A673 (cell line): ENCODE measurements around the gene UAP1. TPM values are rescaled to one million over a fixed set of nuclear protein-coding genes. Genes with fewer than 3 reads are reported as not detected.

Source experiments
- BruUV-seq: library from RNA; stranded (reverse); fragments of 400-500 nt; replicated peaks from 2 replicates; lab custom pipeline; 2021; lab: Mats Ljungman, UMichigan
- CTCF ChIA-PET: fragments of 300-600 bp; sonication (Branson Sonifier 250); formaldehyde crosslinking; loops from one replicate; lab custom pipeline; 2022; ENCODE audit warnings: antibody characterized with exemption; lab: Charles Lee
- POLR2A ChIA-PET: fragments of 300-600 bp; sonication (Branson Sonifier 250); formaldehyde crosslinking; loops from one replicate; lab custom pipeline; 2022; ENCODE audit warnings: antibody characterized with exemption; ENCODE audit not compliant: low non-redundant PET; lab: Charles Lee
- DNase-seq: peaks from one replicate; pipeline ENCODE4 v3.0.0-alpha.2; 2015; ENCODE audit warnings: low spot score
- H3K27ac ChIP-seq: fragments of 200-600 bp; sonication (generic); 2 replicates; pipeline ENCODE4 v1.5.1; 2016; ENCODE audit warnings: mixed run types, low read depth, mild to moderate bottlenecking, mixed read lengths, antibody characterized with exemption, low read length; ENCODE audit not compliant: poor library complexity, severe bottlenecking
- H3K27me3 ChIP-seq: fragments of 200-600 bp; sonication (generic); replicated peaks from 2 replicates; pipeline ENCODE4 v1.6.1; 2017; ENCODE audit warnings: mixed run types, low read depth, mild to moderate bottlenecking, mixed read lengths, antibody characterized with exemption, low read length; ENCODE audit not compliant: insufficient read depth, poor library complexity
- H3K36me3 ChIP-seq: fragments of 200-600 bp; sonication (generic); 2 replicates; pipeline ENCODE4 v1.6.1; 2016; ENCODE audit warnings: mixed run types, mild to moderate bottlenecking, mixed read lengths, antibody characterized with exemption, low read length; ENCODE audit not compliant: insufficient read depth, poor library complexity, severe bottlenecking
- H3K4me1 ChIP-seq: fragments of 200-600 bp; sonication (generic); 2 replicates; pipeline ENCODE4 v1.6.1; 2017; ENCODE audit warnings: mixed run types, mild to moderate bottlenecking, mixed read lengths, antibody characterized with exemption, low read length; ENCODE audit not compliant: insufficient read depth, poor library complexity, severe bottlenecking
- H3K4me3 ChIP-seq: fragments of 200-600 bp; sonication (generic); 2 replicates; pipeline ENCODE4 v1.5.1; 2016; ENCODE audit warnings: low read depth, mixed run types, mild to moderate bottlenecking, mixed read lengths, low read length; ENCODE audit not compliant: poor library complexity, severe bottlenecking
- H3K9me3 ChIP-seq: fragments of 200-600 bp; sonication (generic); 2 replicates; pipeline ENCODE4 v1.6.1; 2016; ENCODE audit warnings: mixed run types, low read depth, mild to moderate bottlenecking, mixed read lengths, antibody characterized with exemption, low read length; ENCODE audit not compliant: poor library complexity, severe bottlenecking
- EZH2 ChIP-seq: fragments of 200-600 bp; sonication (generic); IDR thresholded peaks from 2 replicates; pipeline ENCODE4 v1.6.1; 2017; ENCODE audit warnings: borderline replicate concordance, low read depth, mild to moderate bottlenecking, mixed read lengths, antibody characterized with exemption, low read length; ENCODE audit not compliant: poor library complexity, severe bottlenecking
- intact Hi-C: fragments of 100-400 bp; cut with micrococcal nuclease; formaldehyde crosslinking; loops from one replicate; pipeline ENCODE4 v1.10.0; 2022; ENCODE audit not compliant: unreplicated experiment
- total RNA-seq: library from RNA; stranded (reverse); gene quantifications from 2 replicates; pipeline ENCODE4 v1.2.3, GENCODE V29; 2021
- TF ChIP-seq, protein P1 (sequence below): fragments of 300-800, 200-600 bp; sonication (generic); conservative IDR thresholded peaks from 2 replicates; pipeline ENCODE4 v1.5.1; 2017; ENCODE audit warnings: low read depth, mild to moderate bottlenecking, antibody characterized with exemption, low read length, moderate library complexity, mixed read lengths

Gene UAP1
- total RNA-seq, 1 experiment from 2014 or later = 152 TPM

DNA sequence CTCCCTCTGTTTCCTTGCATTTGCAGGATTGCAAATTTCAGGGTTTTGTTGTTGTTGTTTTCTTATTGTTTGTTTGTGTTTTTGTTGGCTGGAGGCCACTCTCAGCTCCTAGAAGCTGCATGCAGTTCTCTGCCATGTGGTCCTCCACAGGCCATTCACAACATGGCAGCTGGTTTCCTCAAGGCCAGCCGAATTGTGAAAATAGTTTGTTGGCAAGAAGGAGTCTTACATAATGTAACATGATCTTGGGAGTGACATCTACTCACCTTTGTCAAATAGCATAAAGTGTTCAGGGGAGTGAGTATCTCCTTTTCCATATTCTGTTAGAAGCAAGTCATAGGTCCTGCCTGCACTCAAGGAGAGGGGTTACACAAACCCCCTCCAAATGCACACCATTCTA, 10.6 kb upstream of the UAP1 start:
- H3K27ac ChIP-seq = no peak overlapping the region
- BruUV-seq = no TSS peak
- H3K4me1 ChIP-seq = peaks cover 11% of the 10 kb centered on the region
- intact Hi-C loops = no loop called here
- H3K4me3 ChIP-seq = no peak overlapping the region
- H3K36me3 ChIP-seq = no peaks in the 10 kb centered on the region
- no peak for TF ChIP-seq EZH2
- TF ChIP-seq, protein P1, sequence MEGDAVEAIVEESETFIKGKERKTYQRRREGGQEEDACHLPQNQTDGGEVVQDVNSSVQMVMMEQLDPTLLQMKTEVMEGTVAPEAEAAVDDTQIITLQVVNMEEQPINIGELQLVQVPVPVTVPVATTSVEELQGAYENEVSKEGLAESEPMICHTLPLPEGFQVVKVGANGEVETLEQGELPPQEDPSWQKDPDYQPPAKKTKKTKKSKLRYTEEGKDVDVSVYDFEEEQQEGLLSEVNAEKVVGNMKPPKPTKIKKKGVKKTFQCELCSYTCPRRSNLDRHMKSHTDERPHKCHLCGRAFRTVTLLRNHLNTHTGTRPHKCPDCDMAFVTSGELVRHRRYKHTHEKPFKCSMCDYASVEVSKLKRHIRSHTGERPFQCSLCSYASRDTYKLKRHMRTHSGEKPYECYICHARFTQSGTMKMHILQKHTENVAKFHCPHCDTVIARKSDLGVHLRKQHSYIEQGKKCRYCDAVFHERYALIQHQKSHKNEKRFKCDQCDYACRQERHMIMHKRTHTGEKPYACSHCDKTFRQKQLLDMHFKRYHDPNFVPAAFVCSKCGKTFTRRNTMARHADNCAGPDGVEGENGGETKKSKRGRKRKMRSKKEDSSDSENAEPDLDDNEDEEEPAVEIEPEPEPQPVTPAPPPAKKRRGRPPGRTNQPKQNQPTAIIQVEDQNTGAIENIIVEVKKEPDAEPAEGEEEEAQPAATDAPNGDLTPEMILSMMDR = no peak
- POLR2A ChIA-PET = no interaction called here
- H3K27me3 ChIP-seq = no peaks in the 10 kb centered on the region
- CTCF ChIA-PET = no interaction called here
- no peak for DNase-seq
- no peaks in the 10 kb centered on the region for H3K9me3 ChIP-seq

DNA sequence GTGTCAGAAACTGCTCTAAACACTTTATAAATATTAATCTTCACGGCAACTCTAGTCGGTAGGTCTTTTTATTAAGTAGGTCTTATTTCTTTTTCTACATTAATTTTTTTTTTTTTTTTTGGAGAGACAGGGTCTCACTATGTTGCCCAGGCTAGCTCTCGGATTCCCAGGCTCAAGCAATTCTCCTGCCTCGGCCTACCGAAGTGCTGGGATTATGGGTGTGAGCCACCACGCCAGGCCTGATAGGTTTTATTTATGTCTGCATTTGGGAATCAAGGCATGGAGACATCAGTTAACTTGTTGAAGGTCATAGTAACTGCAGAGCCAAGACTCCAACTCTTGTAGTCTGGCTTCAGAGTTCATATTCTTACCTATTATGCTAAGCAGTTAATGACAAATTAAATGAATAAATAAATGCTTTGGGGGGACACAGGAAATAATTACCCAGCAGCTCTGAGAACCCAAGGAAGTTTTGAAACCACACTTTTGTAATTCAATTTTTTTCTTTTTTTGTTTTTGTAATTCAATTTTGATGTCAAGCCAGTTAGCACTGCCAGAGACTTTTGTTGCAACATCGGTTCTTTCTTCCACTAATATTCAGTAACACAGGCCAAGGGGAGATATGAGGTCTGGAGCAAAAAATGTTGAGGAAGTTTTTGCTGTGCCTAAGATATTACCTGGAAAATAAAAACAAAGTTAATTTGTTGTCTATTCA, 9.4 kb upstream of the UAP1 start:
- H3K27me3 ChIP-seq = no peaks in the 10 kb centered on the region
- intact Hi-C loops = no loop called here
- H3K36me3 ChIP-seq = no peaks in the 10 kb centered on the region
- CTCF ChIA-PET = no interaction called here
- POLR2A ChIA-PET = no interaction called here
- no peak overlapping the region for H3K4me3 ChIP-seq
- peak overlapping the region; percentile 29 for H3K27ac ChIP-seq
- peak; percentile 36 for DNase-seq
- H3K9me3 ChIP-seq = no peaks in the 10 kb centered on the region
- no TSS peak for BruUV-seq
- peaks cover 11% of the 10 kb centered on the region for H3K4me1 ChIP-seq
- TF ChIP-seq, protein P1 = no peak
- no peak for TF ChIP-seq EZH2

DNA sequence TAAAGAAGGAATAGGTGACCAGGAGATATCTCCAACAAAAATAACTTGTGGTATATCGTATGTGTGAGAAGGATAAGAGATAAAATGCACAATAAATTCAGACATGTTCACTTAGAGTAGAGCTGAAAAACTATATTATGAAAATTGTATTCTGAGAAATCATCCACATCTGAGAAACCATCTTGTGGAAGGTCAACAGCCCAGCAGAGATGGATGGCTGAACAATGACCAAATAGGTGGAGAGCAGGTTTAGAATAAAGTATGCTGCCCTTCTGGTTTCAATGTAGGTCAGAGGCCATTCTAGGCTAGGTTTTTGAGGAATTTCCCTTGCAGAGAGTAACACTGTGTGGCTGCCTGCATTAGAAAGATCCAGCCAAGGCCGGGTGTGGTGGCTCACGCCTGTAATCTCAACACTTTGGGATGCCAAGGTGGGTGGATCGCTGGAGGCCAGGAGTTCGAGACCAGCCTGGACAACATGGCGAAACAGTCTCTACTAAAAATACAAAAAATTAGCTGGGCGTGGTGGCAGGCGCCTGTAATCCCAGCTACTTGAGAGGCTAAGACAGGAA, 8.8 kb upstream of the UAP1 start:
- Histone ChIP-seq H3K9me3 (no peaks in the 10 kb centered on the region), H3K27me3 (no peaks in the 10 kb centered on the region), H3K27ac (no peak overlapping the region), H3K4me1 (peaks cover 11% of the 10 kb centered on the region), H3K36me3 (no peaks in the 10 kb centered on the region), H3K4me3 (no peak overlapping the region)
- ChIA-PET POLR2A (no interaction called here), CTCF (no interaction called here)
- BruUV-seq = no TSS peak
- no peak for DNase-seq
- TF ChIP-seq, protein P1 = no peak
- no peak for TF ChIP-seq EZH2
- intact Hi-C loops = no loop called here
